ENCODE data around the gene TBCC. TPM values are rescaled to one million over a fixed set of nuclear protein-coding genes. Genes with fewer than 3 reads are reported as not detected.
A peak's percentile ranks its signal among the peaks of the same experiment; 100 is the strongest.

The TBCC gene
- total and polyA plus RNA-seq, 11 donors: 10.4 to 21.7 (median 16.9) TPM

GRCh38 chr6:42784717-42785498 lies 39.0 kb upstream of the TBCC start:
- no peak for TF ChIP-seq POLR2A (IDR thresholded peaks at IDR 0.05)
- TF ChIP-seq, protein P1, sequence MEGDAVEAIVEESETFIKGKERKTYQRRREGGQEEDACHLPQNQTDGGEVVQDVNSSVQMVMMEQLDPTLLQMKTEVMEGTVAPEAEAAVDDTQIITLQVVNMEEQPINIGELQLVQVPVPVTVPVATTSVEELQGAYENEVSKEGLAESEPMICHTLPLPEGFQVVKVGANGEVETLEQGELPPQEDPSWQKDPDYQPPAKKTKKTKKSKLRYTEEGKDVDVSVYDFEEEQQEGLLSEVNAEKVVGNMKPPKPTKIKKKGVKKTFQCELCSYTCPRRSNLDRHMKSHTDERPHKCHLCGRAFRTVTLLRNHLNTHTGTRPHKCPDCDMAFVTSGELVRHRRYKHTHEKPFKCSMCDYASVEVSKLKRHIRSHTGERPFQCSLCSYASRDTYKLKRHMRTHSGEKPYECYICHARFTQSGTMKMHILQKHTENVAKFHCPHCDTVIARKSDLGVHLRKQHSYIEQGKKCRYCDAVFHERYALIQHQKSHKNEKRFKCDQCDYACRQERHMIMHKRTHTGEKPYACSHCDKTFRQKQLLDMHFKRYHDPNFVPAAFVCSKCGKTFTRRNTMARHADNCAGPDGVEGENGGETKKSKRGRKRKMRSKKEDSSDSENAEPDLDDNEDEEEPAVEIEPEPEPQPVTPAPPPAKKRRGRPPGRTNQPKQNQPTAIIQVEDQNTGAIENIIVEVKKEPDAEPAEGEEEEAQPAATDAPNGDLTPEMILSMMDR (IDR thresholded peaks at IDR 0.05): no peak
- intact Hi-C loops (cut with DNase I): loop anchor here in 7 of 10 donors (5.0 kb wide), 5 partner anchors 37 to 197 kb away; partner anchors contain the start of genes RPL7L1 (in 3 of the 7), TBCC (in 3 of the 7) and PPP2R5D (in 1 of the 7)
- Histone ChIP-seq H3K4me1 (peaks cover 3 to 65% (median 47%) of the 10 kb centered on the region in 12 donors), H3K36me3 (peaks cover 0 to 6% (median 0%) of the 10 kb centered on the region in 9 donors), H3K27me3 (no peaks in the 10 kb centered on the region), H3K27ac (peak overlapping the region in 11 of 12 donors; percentile 98 to 100 (median 100)), H3K9me3 (no peaks in the 10 kb centered on the region), H3K4me3 (peak overlapping the region; percentile 63 to 97 (median 90))
- ATAC-seq: no peak
- WGBS, 4 donors: 47 to 67% (median 53%) methylated on average over 12 of the region's 12 CpGs
- DNase-seq: peak in 1 of 5 donors; percentile 27

DNA sequence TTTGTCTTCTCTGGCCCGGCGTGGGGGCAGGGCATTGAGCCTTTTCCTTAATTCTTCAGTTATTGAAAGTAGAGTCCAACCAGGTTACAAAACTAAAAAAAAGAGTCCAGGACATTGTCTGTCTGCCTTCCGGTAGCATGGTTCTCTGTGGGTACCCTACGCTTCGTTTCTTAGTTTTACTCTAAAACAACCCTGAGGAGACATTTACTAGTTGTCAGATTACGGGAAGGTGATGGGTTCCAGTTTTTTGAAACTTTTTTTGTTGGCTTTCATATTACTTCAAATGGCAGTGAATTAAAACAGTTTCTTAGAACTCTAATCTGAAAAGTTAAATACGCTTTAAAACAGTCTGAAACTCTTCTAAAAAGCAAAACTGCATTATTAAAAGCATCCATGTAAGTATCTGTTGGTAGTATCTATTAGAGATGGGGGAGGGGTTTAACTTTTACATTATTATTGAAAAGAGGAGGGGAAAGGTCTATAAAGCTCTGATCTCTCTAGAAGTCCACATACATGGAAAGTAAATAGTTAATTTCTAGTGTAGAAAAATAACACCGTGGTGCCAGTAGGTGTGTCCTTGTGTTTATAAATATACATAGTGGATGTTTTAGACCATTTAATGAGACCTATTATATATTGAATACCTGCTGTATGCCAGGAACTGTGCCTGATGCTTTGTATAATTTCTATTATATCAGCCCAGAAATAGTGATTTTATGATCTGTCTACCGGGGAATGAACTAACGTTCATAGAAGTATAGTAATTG lies 38.2 kb upstream of the TBCC start:
- Histone ChIP-seq H3K4me3 (peak overlapping the region; percentile 63 to 97 (median 90)), H3K9me3 (no peaks in the 10 kb centered on the region), H3K4me1 (peaks cover 3 to 56% (median 40%) of the 10 kb centered on the region in 12 donors), H3K27me3 (no peaks in the 10 kb centered on the region), H3K27ac (peak overlapping the region; percentile 98 to 100 (median 100)), H3K36me3 (peaks cover 0 to 6% (median 0%) of the 10 kb centered on the region in 9 donors)
- 0 to 2% (median 1%) methylated on average over 10 of the region's 10 CpGs for WGBS, 4 donors
- TF ChIP-seq, protein P1 (IDR thresholded peaks at IDR 0.05): peak in 1 of 12 donors; percentile 8
- TF ChIP-seq POLR2A (IDR thresholded peaks at IDR 0.05): no peak
- DNase-seq (no peak), ATAC-seq (peak in 3 of 4 donors; percentile 21 to 49 (median 43))
- intact Hi-C loops (cut with DNase I): loop anchor here in 8 of 10 donors (2.0 to 5.0 kb wide), 6 partner anchors 37 to 198 kb away; partner anchors contain the start of genes TBCC (in 6 of the 8), RPL7L1 (in 3 of the 8) and PPP2R5D (in 1 of the 8)

- 0% methylated on average over 25 to 79 of the region's 79 CpGs for WGBS, 4 donors
- H3K27ac ChIP-seq: peak overlapping the region; percentile 98 to 100 (median 100)
- intact Hi-C loops (cut with DNase I): loop anchor here in 8 of 10 donors (2.0 to 5.0 kb wide), 6 partner anchors 36 to 199 kb away; partner anchors contain the start of genes TBCC (in 6 of the 8), RPL7L1 (in 3 of the 8) and PPP2R5D (in 1 of the 8)
- no peaks in the 10 kb centered on the region for H3K27me3 ChIP-seq
- H3K4me3 ChIP-seq: peak overlapping the region; percentile 63 to 97 (median 90)
- no peaks in the 10 kb centered on the region for H3K9me3 ChIP-seq
- H3K36me3 ChIP-seq: peaks cover 0 to under 1% (median 0%) of the 10 kb centered on the region in 9 donors
- ATAC-seq (peak; percentile 30 to 79 (median 70)), DNase-seq (peak; percentile 75 to 91 (median 85))
- TF ChIP-seq, protein P1 (IDR thresholded peaks at IDR 0.05): no peak
- no peak for TF ChIP-seq POLR2A (IDR thresholded peaks at IDR 0.05)
- peaks cover 3 to 51% (median 33%) of the 10 kb centered on the region in 12 donors for H3K4me1 ChIP-seq
Observed at GRCh38 chr6:42783177-42783875, 37.4 kb upstream of the TBCC start.

Data from heart left ventricle (tissue), 16 donors.